Measurements from ENCODE around the gene CRYGS. TPM values are rescaled to one million over a fixed set of nuclear protein-coding genes. Genes with fewer than 3 reads are reported as not detected.
A peak's percentile ranks its signal among the peaks of the same experiment; 100 is the strongest.

CRYGS gene
- total and polyA plus RNA-seq, 9 of the 15 experiments (the other 6 are each of a cell fraction or from before 2014, with no cell fraction given) = 1.5 to 3.8 (median 2.0) TPM

DNA sequence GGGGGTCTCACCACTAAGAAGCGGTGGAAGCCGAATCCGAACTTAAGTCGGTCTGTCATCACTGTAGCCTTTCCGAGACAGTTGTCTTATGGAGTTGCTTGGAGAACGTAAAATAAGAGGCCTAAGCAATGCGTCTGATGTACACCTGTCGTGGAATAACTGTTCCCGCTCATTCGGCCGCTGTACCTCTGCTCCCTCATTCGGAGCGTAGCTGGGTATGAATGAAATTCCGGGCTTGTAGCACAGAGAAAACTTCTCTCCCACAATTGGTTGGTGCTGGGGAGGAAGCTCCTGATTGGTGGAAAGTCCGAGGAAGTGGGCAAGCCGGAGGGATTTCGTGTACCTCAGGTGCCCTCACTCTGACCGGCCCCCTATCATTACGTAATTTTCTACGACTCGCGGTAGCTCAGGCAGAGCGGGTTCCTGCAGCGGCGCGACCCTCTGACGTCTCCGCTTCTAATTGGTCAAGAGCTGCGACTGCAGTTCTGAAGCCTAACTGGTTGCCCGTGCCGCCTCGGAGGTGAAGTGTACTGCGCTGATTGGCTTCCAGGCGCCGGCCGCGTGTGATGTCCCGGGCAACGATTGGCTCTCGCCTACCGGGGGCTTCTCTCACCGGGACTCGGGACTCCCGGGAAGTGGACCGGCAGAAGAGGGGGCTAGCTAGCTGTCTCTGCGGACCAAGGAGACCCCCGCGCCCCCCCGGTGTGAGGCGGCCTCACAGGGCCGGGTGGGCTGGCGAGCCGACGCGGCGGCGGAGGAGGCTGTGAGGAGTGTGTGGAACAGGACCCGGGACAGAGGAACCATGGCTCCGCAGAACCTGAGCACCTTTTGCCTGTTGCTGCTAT lies 26.1 kb upstream of the CRYGS start, which contains the start of gene DNAJB11 (continued):
- TF ChIP-seq, protein P1, sequence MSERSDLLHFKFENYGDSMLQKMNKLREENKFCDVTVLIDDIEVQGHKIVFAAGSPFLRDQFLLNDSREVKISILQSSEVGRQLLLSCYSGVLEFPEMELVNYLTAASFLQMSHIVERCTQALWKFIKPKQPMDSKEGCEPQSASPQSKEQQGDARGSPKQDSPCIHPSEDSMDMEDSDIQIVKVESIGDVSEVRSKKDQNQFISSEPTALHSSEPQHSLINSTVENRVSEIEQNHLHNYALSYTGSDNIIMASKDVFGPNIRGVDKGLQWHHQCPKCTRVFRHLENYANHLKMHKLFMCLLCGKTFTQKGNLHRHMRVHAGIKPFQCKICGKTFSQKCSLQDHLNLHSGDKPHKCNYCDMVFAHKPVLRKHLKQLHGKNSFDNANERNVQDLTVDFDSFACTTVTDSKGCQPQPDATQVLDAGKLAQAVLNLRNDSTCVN (CRISPR knock-in tag; IDR thresholded peaks at IDR 0.05) = no peak
- TF ChIP-seq ZFX (CRISPR knock-in tag; IDR thresholded peaks at IDR 0.05) (peak; percentile 71), CBFA2T3 (IDR thresholded peaks at IDR 0.05) (no peak), GABPA (tag; conservative IDR thresholded peaks at IDR 0.05; ENCODE audit: low read depth) (peak; percentile 80), BRCA1 (IDR thresholded peaks at IDR 0.05) (no peak), BRCA1 (CRISPR knock-in tag; IDR thresholded peaks at IDR 0.05) (no peak), TAL1 (IDR thresholded peaks at IDR 0.05) (no peak), ETS1 (conservative IDR thresholded peaks at IDR 0.05; ENCODE audit: control insufficient read depth, low read depth, low read length) (peak; percentile 22; the same call in 1 of the 2 replicates), CBX3 (IDR thresholded peaks at IDR 0.05; ENCODE audit: borderline replicate concordance in 1 of 2, low read length in 2 of 2) (peak in 1 of 2 experiments; percentile 71; a peak in 1 of 3 replicates), PCBP1 (IDR thresholded peaks at IDR 0.05; ENCODE audit: low read depth, low read length, poor library complexity, severe bottlenecking) (no peak), ETV5 (CRISPR knock-in tag; IDR thresholded peaks at IDR 0.05; ENCODE audit: low read depth) (no peak), ARID3A (IDR thresholded peaks at IDR 0.05; ENCODE audit: borderline replicate concordance, low read depth, low read length) (no peak), POU5F1 (IDR thresholded peaks at IDR 0.05; ENCODE audit: borderline replicate concordance, low read depth, low read length, partially characterized antibody) (no peak), SRF (CRISPR knock-in tag; IDR thresholded peaks at IDR 0.05) (no peak), ZNF274 (IDR thresholded peaks at IDR 0.05; ENCODE audit: borderline replicate concordance, low read depth, low read length) (no peak), KHSRP (IDR thresholded peaks at IDR 0.05) (peak; percentile 83), KDM1A (IDR thresholded peaks at IDR 0.05) (no peak), KDM5B (IDR thresholded peaks at IDR 0.05; ENCODE audit: insufficient replicate concordance, low read depth, low read length) (peak; percentile 91)
- TF ChIP-seq, protein P2, sequence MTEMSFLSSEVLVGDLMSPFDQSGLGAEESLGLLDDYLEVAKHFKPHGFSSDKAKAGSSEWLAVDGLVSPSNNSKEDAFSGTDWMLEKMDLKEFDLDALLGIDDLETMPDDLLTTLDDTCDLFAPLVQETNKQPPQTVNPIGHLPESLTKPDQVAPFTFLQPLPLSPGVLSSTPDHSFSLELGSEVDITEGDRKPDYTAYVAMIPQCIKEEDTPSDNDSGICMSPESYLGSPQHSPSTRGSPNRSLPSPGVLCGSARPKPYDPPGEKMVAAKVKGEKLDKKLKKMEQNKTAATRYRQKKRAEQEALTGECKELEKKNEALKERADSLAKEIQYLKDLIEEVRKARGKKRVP (CRISPR knock-in tag; IDR thresholded peaks at IDR 0.05) = no peak
- TF ChIP-seq, protein P3, sequence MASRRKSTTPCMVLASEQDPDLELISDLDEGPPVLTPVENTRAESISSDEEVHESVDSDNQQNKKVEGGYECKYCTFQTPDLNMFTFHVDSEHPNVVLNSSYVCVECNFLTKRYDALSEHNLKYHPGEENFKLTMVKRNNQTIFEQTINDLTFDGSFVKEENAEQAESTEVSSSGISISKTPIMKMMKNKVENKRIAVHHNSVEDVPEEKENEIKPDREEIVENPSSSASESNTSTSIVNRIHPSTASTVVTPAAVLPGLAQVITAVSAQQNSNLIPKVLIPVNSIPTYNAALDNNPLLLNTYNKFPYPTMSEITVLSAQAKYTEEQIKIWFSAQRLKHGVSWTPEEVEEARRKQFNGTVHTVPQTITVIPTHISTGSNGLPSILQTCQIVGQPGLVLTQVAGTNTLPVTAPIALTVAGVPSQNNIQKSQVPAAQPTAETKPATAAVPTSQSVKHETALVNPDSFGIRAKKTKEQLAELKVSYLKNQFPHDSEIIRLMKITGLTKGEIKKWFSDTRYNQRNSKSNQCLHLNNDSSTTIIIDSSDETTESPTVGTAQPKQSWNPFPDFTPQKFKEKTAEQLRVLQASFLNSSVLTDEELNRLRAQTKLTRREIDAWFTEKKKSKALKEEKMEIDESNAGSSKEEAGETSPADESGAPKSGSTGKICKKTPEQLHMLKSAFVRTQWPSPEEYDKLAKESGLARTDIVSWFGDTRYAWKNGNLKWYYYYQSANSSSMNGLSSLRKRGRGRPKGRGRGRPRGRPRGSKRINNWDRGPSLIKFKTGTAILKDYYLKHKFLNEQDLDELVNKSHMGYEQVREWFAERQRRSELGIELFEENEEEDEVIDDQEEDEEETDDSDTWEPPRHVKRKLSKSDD (conservative IDR thresholded peaks at IDR 0.05; ENCODE audit: low read length) = no peak
